ENCODE results near the gene RGL1. TPM values are rescaled to one million over a fixed set of nuclear protein-coding genes. Genes with fewer than 3 reads are reported as not detected.
A peak's percentile ranks its signal among the peaks of the same experiment; 100 is the strongest.

The RGL1 gene
- total RNA-seq, 4 donors from 2014 or later = 31.5 to 51.5 (median 37.5) TPM

- Histone ChIP-seq H3K36me3 (peaks cover 0 to 34% (median 17%) of the 10 kb centered on the region in 4 donors), H3K27ac (replicated peaks in 1 of 4) (peak overlapping the region; percentile 69 to 77 (median 70)), H3K4me3 (no peak overlapping the region), H3K4me1 (peaks cover 19 to 55% (median 53%) of the 10 kb centered on the region in 4 donors), H3K9me3 (no peaks in the 10 kb centered on the region), H3K27me3 (no peaks in the 10 kb centered on the region)
- TF ChIP-seq CTCF (IDR thresholded peaks at IDR 0.05) (no peak), EP300 (IDR thresholded peaks at IDR 0.05) (no peak)
- DNase-seq (ENCODE audit: extremely low spot score) = no peak
- intact Hi-C loops (cut with DNase I) = no loop called here
Measured at GRCh38 chr1:183886853-183887252, 81.9 kb downstream of the RGL1 start.

GRCh38 chr1:183887826-183888819 lies 83.2 kb downstream of the RGL1 start:
- H3K36me3 ChIP-seq = peaks cover 0 to 39% (median 17%) of the 10 kb centered on the region in 4 donors
- 46% methylated on average over 9 of the region's 9 CpGs for WGBS
- no peak for TF ChIP-seq CTCF (IDR thresholded peaks at IDR 0.05)
- TF ChIP-seq EP300 (IDR thresholded peaks at IDR 0.05) = no peak
- TF ChIP-seq POLR2A (IDR thresholded peaks at IDR 0.05; ENCODE audit: low read depth) = no peak
- TF ChIP-seq POLR2AphosphoS5 (IDR thresholded peaks at IDR 0.05) = no peak
- H3K27ac ChIP-seq (replicated peaks in 1 of 4) = peak overlapping the region; percentile 69 to 77 (median 70)
- intact Hi-C loops (cut with DNase I) = no loop called here
- H3K27me3 ChIP-seq = no peaks in the 10 kb centered on the region
- peaks cover 15 to 60% (median 53%) of the 10 kb centered on the region in 4 donors for H3K4me1 ChIP-seq
- no peaks in the 10 kb centered on the region for H3K9me3 ChIP-seq
- DNase-seq (ENCODE audit: extremely low spot score) = peak; percentile 26
- no peak overlapping the region for H3K4me3 ChIP-seq

GRCh38 chr1:183889095-183889494 lies 84.2 kb downstream of the RGL1 start:
- peak; percentile 17 for DNase-seq (ENCODE audit: extremely low spot score)
- TF ChIP-seq POLR2AphosphoS5 (IDR thresholded peaks at IDR 0.05) (no peak), POLR2A (IDR thresholded peaks at IDR 0.05; ENCODE audit: low read depth) (no peak), CTCF (IDR thresholded peaks at IDR 0.05) (no peak), EP300 (IDR thresholded peaks at IDR 0.05) (no peak)
- peak overlapping the region in 3 of 4 donors; percentile 69 to 77 (median 70) for H3K27ac ChIP-seq (replicated peaks in 1 of 4)
- H3K4me1 ChIP-seq = peaks cover 15 to 66% (median 62%) of the 10 kb centered on the region in 4 donors
- H3K36me3 ChIP-seq = peaks cover 0 to 35% (median 19%) of the 10 kb centered on the region in 4 donors
- H3K9me3 ChIP-seq = no peaks in the 10 kb centered on the region
- H3K27me3 ChIP-seq = no peaks in the 10 kb centered on the region
- WGBS = 72% methylated on average over 2 of the region's 2 CpGs
- H3K4me3 ChIP-seq = no peak overlapping the region
- intact Hi-C loops (cut with DNase I) = no loop called here

- Histone ChIP-seq H3K4me1 (peaks cover 15 to 63% (median 60%) of the 10 kb centered on the region in 4 donors), H3K4me3 (no peak overlapping the region), H3K27me3 (no peaks in the 10 kb centered on the region), H3K36me3 (peaks cover 0 to 33% (median 17%) of the 10 kb centered on the region in 4 donors), H3K9me3 (no peaks in the 10 kb centered on the region), H3K27ac (replicated peaks in 1 of 4) (peak overlapping the region in 1 of 4 donors; percentile 49)
- DNase-seq (ENCODE audit: extremely low spot score) = peak; percentile 4
- 81% methylated on average over 3 of the region's 3 CpGs for WGBS
- intact Hi-C loops (cut with DNase I) = loop anchor here (5.0 kb wide), 1 partner anchor 89 kb away; no protein-coding TSS in a partner anchor
- TF ChIP-seq EP300 (IDR thresholded peaks at IDR 0.05) = no peak
- TF ChIP-seq CTCF (IDR thresholded peaks at IDR 0.05) = no peak
- no peak for TF ChIP-seq POLR2AphosphoS5 (IDR thresholded peaks at IDR 0.05)
- TF ChIP-seq POLR2A (IDR thresholded peaks at IDR 0.05; ENCODE audit: low read depth) = no peak
Measured at GRCh38 chr1:183891158-183891856, 86.4 kb downstream of the RGL1 start.

Measured in esophagus muscularis mucosa (tissue), 4 donors.